Adrenal gland (tissue), 12 donors: ENCODE data around the gene MZB1. TPM values are rescaled to one million over a fixed set of nuclear protein-coding genes. Genes with fewer than 3 reads are reported as not detected.

Experiments used
- DNase-seq, 7 donors: peaks; one replicate each; pipeline ENCODE4 v3.0.0-alpha.2; 2019 to 2020
- H3K27ac ChIP-seq, 5 donors: fragments of 200-600 bp; sonication (generic) in 4 of 5; 1 replicate in 3 of 5; 2 replicates in 2 of 5; pipeline versions ENCODE4 v1.5.1 to v1.8.0; 2016 to 2020; ENCODE audit warnings: mild to moderate bottlenecking in 1 of 5
- H3K27me3 ChIP-seq: fragments of 200-600 bp; 2 replicates; pipeline ENCODE4 v1.8.0; 2021
- H3K36me3 ChIP-seq, 2 donors: fragments of 200-600 bp; replicated peaks in 1 of 2; 1 replicate in 1 of 2; 2 replicates in 1 of 2; pipeline versions ENCODE4 v1.5.1 to v1.8.0; 2018 to 2022
- H3K4me1 ChIP-seq, 2 donors: fragments of 200-600 bp; replicated peaks in 1 of 2; 1 replicate in 1 of 2; 2 replicates in 1 of 2; pipeline versions ENCODE4 v1.5.1 to v1.8.0; 2018 to 2021
- H3K4me3 ChIP-seq, 4 donors: fragments of 200-600 bp; sonication (generic) in 3 of 4; one replicate each; pipeline ENCODE4 v1.5.1; 2016 to 2018
- H3K9me3 ChIP-seq, 3 donors: fragments of 200-600 bp; sonication (generic) in 1 of 3; replicated peaks in 1 of 3; 1 replicate in 2 of 3; 2 replicates in 1 of 3; pipeline versions ENCODE4 v1.5.1 to v1.8.0; 2016 to 2021
- POLR2A ChIP-seq, 2 donors: fragments of 450-650 bp; IDR thresholded peaks; one replicate each; pipeline ENCODE4 v1.6.1; 2017; ENCODE audit warnings: antibody characterized with exemption in 2 of 2, mild to moderate bottlenecking in 2 of 2, moderate library complexity in 1 of 2
- WGBS, 4 donors: extraction: QIAGEN DNeasy Blood & Tissue Kit in 2 of 4; methylation state at CpG; one replicate each; pipeline versions ENCODE4 v1.1.5 to v1.1.7; 2013 to 2017; 5-methylcytosine and 5-hydroxymethylcytosine counted together
- intact Hi-C, 2 donors: fragments of 100-400 bp; cut with DNase I; formaldehyde crosslinking; loops; one replicate each; pipeline versions ENCODE4 v1.14.1 to v1.15.0; 2022 to 2023
- polyA plus RNA-seq, 3 donors: library from polyadenylated mRNA; stranded (reverse); fragments of 200-250 nt in 2 of 3; fragments of 350-450 nt in 1 of 3; fragmentation: Illumina TruSeq in 1 of 3; extraction: RNeasy Lipid Tissue Mini Kit (QIAGEN cat#74804) in 1 of 3; gene quantifications; one replicate each; pipeline ENCODE4 v1.2.3, GENCODE V29; 2013 to 2014
- total RNA-seq, 9 donors: library from RNA; depleted of rRNA in 4 of 9; stranded (reverse); fragments of >200 nt in 4 of 9; fragments of 120-200 nt in 1 of 9; fragmentation: NEBNext Ultra II Directional in 1 of 9; extraction: Animal tissue kit (Norgen Biotek cat#: 25700) in 1 of 9; gene quantifications; one replicate each; pipeline versions ENCODE4 v1.1.0 to v1.2.4, GENCODE V29; 2013 to 2023
- TF ChIP-seq, protein P1 (sequence below), 6 experiments: fragments of 450-650 bp in 4 of 6; fragments of 200-600 bp in 2 of 6; sonication (generic) in 1 of 6; IDR thresholded peaks; 1 replicate in 5 of 6; 2 replicates in 1 of 6; pipeline versions ENCODE4 v1.5.1 to v1.8.0; 2016 to 2021; ENCODE audit warnings: antibody characterized with exemption in 6 of 6, mild to moderate bottlenecking in 2 of 6, moderate library complexity in 1 of 6
- donor health status: healthy with polysubstance abuse.
- donor health status: Bipolar disorder and iron deficiency.
- donor health status: DM: yes; HTN: yes; CAD: no.
- donor health status: DM: no; HTN: no; CAD: no.
- donor health status: DM: no; HTN: no; CAD: no.
- donor health status: DM: yes; HTN: yes; CAD: no.

Gene MZB1
- total and polyA plus RNA-seq, 12 donors, result 0.35 to 7.7 (median 0.95) TPM; not detected in 3

DNA sequence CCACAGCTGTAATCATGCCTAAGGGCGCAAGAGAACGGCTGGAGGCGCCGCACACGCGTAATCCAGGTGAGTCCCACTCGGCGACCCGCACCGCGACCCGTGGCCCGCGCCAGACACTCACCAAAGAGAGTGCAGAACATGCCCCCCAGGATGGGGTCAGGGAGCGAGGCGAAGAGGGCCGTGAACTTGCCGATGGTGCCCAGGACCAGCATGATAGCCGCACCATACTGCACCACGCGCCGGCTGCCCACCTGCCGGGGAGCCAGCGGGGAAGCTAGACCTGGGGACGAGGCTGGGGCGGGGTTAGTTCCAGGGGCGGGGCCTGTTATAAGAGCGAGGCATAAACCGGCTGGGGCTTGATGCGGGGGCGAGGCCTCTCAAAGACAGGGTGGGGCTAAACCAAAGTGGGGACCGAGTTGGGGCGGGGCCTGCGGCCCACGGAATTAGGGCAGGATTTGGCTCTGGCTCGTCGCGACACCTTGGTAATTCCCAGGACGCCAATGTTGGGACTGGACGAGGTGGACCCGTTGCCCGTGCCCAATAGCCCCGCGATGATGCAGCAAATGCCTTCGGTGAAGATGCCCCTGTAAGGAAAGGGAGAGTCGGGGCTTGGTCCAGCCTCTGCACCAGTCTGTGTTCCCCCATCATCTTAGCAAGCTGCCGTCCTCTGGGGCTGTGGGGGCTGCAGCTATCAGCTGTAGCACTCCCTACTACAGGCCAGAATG lies 11.4 kb downstream of the MZB1 start:
- TF ChIP-seq POLR2A (IDR thresholded peaks at IDR 0.05), result no peak
- TF ChIP-seq, protein P1, sequence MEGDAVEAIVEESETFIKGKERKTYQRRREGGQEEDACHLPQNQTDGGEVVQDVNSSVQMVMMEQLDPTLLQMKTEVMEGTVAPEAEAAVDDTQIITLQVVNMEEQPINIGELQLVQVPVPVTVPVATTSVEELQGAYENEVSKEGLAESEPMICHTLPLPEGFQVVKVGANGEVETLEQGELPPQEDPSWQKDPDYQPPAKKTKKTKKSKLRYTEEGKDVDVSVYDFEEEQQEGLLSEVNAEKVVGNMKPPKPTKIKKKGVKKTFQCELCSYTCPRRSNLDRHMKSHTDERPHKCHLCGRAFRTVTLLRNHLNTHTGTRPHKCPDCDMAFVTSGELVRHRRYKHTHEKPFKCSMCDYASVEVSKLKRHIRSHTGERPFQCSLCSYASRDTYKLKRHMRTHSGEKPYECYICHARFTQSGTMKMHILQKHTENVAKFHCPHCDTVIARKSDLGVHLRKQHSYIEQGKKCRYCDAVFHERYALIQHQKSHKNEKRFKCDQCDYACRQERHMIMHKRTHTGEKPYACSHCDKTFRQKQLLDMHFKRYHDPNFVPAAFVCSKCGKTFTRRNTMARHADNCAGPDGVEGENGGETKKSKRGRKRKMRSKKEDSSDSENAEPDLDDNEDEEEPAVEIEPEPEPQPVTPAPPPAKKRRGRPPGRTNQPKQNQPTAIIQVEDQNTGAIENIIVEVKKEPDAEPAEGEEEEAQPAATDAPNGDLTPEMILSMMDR (IDR thresholded peaks at IDR 0.05), result no peak
- no peaks in the 10 kb centered on the region for H3K9me3 ChIP-seq
- no peak overlapping the region for H3K4me3 ChIP-seq
- intact Hi-C loops, result no loop called here
- WGBS, 4 donors, result 70 to 87% (median 78%) methylated on average over 26 to 47 of the region's 47 CpGs
- H3K4me1 ChIP-seq, result peaks cover 12 to 14% of the 10 kb centered on the region in 2 donors
- H3K27ac ChIP-seq, result no peak overlapping the region
- DNase-seq, result peak in 1 of 7 donors; percentile 15
- no peaks in the 10 kb centered on the region for H3K36me3 ChIP-seq
- H3K27me3 ChIP-seq, result no peaks in the 10 kb centered on the region

DNA sequence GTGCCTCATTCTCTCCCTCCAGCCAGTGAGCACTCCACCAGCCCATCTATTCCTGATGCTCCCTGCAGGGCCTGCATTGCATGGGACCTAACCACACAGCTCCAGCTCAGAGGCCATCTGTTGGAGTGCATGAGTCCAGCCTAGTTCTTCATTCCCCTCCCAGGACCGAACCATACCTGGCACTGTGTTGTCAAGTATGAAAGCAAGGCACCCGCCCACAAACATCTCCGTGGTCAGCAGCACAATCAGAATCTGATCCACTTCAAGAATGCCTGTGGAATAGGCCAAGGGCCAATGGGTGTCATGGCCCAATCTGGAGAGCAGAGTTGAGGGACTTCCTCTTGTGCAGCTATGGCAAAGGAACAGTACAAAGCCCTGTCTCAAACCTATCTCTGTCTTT lies 12.5 kb downstream of the MZB1 start:
- Histone ChIP-seq H3K4me3 (no peak overlapping the region), H3K4me1 (peaks cover 18 to 24% of the 10 kb centered on the region in 2 donors), H3K27ac (no peak overlapping the region), H3K36me3 (no peaks in the 10 kb centered on the region), H3K27me3 (no peaks in the 10 kb centered on the region), H3K9me3 (no peaks in the 10 kb centered on the region)
- TF ChIP-seq, protein P1 (IDR thresholded peaks at IDR 0.05), result no peak
- no peak for TF ChIP-seq POLR2A (IDR thresholded peaks at IDR 0.05)
- intact Hi-C loops, result no loop called here
- WGBS, 4 donors, result 80 to 92% (median 86%) methylated on average over 2 to 3 of the region's 3 CpGs
- peak in 1 of 7 donors; percentile 9 for DNase-seq

DNA sequence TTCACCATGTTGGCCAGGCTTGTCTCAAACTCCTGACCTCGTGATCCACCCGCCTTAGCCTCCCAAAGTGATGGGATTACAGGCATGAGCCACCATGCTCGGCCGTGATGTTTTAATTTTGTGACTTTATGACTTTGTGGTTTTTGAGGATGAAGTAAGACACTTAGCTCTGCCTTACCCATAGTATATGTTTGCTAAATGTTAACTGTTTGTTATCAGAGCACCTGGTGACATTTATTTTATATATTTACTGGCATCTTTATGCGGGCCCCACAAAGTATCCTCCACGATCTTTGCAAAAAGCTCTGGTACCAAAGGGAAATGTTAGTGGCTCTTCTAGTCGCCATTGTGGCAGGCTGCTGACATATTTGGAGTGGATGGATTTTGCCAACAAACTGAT lies 13.3 kb downstream of the MZB1 start:
- TF ChIP-seq POLR2A (IDR thresholded peaks at IDR 0.05), result no peak
- TF ChIP-seq, protein P1 (IDR thresholded peaks at IDR 0.05), result no peak
- Histone ChIP-seq H3K36me3 (no peaks in the 10 kb centered on the region), H3K9me3 (no peaks in the 10 kb centered on the region), H3K4me3 (no peak overlapping the region), H3K27me3 (no peaks in the 10 kb centered on the region), H3K4me1 (peaks cover 26 to 30% of the 10 kb centered on the region in 2 donors), H3K27ac (no peak overlapping the region)
- no peak for DNase-seq
- intact Hi-C loops, result no loop called here
- 91 to 96% (median 93%) methylated on average over 6 to 7 of the region's 7 CpGs for WGBS, 4 donors

DNA sequence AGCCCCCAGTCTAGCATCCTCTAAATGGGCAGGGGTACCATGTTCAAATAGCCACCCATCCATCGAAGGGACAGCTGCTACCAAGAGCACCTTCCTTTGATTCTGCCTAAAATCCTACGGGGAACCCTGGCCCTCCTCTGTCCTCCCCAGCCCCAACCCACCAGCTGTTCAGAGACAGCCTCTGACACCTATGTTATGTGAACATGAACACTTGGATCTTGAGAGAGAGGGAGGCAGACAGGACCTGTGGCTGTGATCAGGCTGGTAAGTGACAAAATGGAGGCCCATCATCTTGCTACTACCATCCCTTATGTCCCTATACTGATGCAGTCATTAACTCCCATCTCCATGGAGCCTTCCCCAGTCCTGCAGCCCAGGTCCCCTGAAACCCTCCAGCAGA lies 14.8 kb downstream of the MZB1 start:
- H3K27ac ChIP-seq, result no peak overlapping the region

More for the DNA sequence above, 14.8 kb downstream of the MZB1 start:
- DNase-seq, result peak in 3 of 7 donors; percentile 8 to 44 (median 17)
- Histone ChIP-seq H3K4me1 (peaks cover 26 to 30% of the 10 kb centered on the region in 2 donors), H3K36me3 (peaks cover 0 to 9% of the 10 kb centered on the region in 2 donors), H3K9me3 (no peaks in the 10 kb centered on the region), H3K4me3 (no peak overlapping the region), H3K27me3 (no peaks in the 10 kb centered on the region)
- TF ChIP-seq POLR2A (IDR thresholded peaks at IDR 0.05), result no peak
- TF ChIP-seq, protein P1 (IDR thresholded peaks at IDR 0.05), result no peak
- intact Hi-C loops, result no loop called here
- WGBS, 4 donors, result 93 to 100% (median 96%) methylated on average over 1 to 2 of the region's 2 CpGs; no CpG with 5 or more reads in 1 of the 4 donors
